ENCODE measurements around the gene TBC1D22A.

- TF ChIP-seq POLR2A (IDR thresholded peaks at IDR 0.05) (no peak), EP300 (IDR thresholded peaks at IDR 0.05) (no peak)
Measured at GRCh38 chr22:46896166-46896565, 133.7 kb downstream of the TBC1D22A start.

All from ovary (tissue), 1 donor.